NCI-H446 treated with DMSO at 0.1 percent for 48 hours (cell line): ENCODE results near the gene EFHC2.

Experiments used
- DNase-seq: peaks from one replicate; lab custom pipeline; 2025; lab: John Stamatoyannopoulos, UW

EFHC2 gene

DNA sequence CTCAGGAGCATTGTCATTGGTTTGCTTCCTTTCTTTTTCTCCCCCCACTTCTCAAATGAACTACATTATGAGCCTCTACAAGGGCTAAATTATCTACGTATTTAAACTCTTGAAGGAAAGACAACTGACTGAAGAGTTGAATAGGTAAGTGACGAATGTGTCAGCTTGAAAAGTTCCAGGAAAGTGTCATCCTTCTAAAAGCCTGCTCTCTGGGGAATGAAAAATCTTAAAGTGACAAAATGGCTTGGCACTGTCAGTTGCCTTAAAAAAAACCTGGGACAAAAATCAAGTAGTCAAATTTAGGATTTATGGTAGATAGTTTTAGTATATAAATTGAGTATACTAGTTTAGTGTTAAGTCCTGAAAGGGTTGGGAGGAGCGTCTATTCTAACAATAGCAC is 196.3 kb downstream of the EFHC2 start:
- DNase-seq, result no peak

DNA sequence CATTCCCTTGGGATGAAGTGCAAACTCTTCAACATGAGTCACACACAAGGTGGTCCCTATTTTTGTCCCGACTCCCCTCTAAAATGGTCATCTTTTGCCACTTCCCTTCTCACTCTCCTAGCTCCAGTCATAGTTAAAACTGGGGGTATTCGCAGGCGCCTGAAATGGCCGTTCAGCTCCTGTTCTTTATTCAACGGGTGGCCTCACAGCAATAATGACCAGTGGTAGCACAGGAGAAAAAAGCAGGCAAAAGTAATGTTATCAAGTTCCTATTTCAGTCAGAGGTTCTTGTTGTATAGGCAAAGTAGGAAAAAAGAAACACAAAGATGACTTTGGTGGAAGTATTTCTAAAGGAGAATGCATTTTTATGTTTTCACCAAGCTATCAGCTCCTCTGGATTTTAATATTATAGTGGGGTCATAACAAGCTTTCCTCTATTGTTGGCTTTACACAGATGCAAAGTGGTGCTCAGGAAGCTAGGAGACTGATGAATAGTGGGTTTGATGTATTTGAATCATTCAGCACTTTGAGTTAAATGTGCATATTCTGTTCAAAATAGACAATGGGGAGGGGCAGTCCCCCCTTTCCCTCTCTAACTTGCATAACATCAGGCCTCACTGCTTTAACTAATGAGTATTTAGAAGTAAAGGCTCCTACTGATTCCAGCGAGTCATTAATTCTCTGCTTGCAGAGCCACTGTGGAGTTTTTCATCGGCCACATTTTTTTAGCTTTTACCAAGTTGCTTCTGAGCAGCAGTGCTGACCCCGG is 199.1 kb downstream of the EFHC2 start:
- DNase-seq, result no peak

DNA sequence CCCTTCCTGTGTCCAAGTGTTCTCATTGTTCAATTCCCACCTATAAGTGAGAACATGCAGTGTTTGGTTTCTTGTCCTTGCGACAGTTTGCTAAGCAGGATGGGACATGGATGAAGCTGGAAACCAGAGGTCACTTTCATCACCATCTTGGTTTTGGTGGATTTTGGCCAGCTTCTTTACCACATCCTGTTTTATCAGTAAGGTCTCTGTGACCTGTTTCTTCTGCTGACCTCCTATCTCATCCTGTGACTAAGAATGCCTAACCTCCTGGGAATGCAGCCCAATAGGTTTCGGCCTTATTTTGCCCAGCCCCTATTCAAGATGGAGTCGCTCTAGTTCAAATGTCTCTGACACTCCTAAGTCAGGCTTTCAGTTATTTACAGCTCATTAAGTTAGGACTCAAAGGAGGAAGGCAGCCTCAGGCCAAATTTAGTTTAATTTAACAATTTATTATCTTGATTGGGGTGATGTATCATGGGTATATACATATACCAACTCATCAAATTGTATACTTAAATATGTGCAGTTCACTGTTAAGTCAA is 200.3 kb downstream of the EFHC2 start:
- no peak for DNase-seq

DNA sequence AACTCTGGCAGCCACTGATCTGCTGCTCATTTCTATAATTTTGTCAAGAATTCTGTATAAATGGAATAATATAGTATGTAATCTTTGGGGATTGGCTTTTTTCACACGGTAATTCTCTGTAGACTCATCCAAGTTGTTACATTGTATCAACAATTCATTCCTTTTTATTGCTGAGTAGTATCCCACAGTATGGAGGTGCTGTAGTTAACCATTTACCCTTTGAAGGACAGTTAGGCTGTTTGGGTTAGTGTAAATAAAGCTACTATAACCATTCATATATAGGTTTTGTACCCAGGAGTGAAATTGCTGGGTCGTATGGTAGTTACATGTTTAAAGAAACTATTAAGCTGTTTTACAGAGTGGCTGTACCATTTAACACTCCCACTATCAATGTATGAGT is 213.3 kb downstream of the EFHC2 start:
- no peak for DNase-seq

DNA sequence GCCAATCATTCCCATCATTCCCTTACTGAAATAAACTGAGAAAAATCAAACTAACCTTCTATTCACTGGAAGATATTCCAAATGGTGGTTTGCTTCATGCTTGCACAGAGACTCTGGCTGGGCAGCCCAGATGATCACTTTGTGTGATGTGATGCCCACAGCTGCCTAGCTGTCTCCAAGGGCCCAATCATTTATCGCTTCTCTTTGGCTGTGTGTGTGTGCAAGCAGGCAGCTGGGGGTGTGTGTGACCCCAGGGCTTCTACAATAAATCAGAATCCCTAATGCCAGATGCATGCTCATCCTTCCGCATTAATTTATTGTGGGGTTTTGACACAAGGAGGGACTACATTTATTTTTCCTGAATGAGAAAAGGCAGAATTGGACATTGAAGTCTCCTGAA is 230.1 kb downstream of the EFHC2 start:
- no peak for DNase-seq

DNA sequence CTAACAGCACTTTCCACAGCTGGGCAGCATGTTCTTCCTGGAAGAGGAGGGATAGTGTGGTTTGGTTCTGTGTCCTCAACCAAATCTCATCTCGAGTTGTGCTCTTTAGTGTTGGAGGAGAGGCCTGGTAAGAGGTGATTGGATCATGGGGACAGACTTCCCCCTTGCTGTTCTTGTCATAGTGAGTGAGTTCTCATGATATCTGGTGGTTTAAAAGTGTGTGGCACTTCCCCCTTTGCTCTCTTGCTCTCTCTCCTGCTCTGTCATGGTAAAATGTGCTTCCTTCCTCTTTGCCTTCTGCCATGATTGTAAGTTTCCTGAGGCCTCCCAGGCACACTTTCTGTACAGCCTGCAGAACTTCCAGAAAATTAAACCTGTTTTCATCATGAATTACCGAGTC is 236.6 kb downstream of the EFHC2 start:
- no peak for DNase-seq

DNA sequence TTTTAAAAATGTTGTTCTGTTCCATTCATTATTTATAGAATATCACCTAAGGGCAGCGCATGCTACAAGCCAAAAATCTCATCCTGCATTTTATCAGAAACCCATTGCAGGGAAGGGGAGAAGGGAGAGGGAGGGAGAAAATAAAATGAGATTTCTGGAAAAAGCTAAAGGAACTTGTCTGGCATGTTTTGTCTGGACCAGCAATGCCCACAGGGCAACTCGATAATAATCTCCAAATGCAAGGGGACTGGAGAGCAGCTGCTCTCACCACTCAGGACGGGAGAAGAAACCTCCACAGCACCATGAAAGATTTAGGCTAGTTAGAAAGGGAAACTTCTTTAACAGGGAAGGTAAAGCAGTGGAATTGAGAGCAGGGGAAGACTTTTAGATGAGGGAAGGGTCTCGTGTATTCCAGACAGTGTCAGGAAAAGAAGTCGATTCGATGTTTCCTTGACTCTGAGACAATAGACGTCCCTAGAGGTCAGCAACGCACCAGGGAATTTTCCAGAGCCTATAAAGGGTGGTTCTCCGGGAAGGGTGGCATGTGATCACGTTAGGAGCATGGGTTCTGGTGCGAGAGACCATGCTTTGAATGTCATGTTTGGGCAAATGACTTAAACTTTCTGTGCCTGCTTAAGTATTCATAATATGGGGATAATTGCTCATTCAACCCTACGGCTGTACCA is 238.1 kb downstream of the EFHC2 start:
- DNase-seq, result no peak

DNA sequence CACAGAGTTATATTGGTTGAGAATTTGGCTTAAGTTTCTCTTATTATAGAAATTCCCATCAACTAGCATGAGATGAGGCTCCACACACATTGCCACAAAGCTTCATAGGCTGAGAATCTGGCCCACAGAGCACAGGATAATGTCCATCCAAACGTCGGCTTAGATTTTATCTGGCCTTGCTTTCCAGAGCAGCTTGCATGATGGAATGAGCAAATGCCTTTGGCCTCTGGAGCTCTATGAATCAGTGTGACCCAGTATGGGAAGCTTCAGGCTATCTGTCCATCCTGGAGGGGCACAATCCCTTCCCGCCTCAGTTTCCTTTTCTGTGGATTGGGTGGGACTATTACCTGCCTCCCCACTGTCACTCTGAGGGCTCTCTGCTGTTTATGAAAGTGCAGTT is 238.8 kb downstream of the EFHC2 start:
- DNase-seq, result no peak

DNA sequence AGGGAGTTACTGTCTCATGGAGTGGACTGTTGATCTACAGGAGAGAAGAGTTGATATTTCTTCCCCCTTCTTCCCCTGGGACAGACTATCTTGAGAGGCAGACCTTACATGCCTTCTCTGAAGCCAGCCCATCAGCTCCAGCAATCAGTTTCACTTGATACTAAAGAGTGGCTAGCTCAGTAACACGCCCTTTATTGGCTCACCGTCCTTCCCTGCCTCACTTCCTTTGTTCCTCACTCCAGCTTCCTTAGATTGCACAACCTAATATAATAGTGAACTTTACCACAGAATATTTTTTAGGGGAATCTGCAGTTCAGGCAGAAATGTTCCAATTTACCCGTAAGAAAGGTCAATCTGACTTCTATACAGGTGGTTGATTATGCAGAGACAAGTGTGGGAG is 242.2 kb downstream of the EFHC2 start:
- DNase-seq, result no peak

DNA sequence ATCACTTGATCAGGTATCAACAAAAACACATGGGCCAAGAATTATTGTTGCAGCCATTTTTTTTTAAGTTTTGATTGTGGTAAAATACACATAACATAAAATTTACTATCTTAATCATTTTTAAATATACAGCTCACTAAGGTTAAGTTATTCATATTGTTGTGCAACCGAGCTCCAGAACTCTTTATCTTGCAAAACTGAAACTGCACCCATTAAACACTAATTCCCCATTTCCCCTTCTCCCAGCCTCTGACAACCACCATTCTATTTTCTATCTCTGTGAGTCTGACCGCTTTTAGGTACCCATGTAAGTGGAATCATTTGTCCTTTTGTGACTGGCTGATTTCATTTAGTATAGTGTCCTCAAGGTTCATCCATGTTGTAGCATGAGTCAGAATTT is 244.1 kb downstream of the EFHC2 start:
- no peak for DNase-seq
